ENCODE results near the gene SBF2. TPM values are rescaled to one million over a fixed set of nuclear protein-coding genes. Genes with fewer than 3 reads are reported as not detected.

The SBF2 gene
- total and polyA plus RNA-seq, 2 of the 13 experiments (the other 11 are each of a cell fraction or from before 2014, with no cell fraction given), result 24.0 to 45.8 TPM

DNA sequence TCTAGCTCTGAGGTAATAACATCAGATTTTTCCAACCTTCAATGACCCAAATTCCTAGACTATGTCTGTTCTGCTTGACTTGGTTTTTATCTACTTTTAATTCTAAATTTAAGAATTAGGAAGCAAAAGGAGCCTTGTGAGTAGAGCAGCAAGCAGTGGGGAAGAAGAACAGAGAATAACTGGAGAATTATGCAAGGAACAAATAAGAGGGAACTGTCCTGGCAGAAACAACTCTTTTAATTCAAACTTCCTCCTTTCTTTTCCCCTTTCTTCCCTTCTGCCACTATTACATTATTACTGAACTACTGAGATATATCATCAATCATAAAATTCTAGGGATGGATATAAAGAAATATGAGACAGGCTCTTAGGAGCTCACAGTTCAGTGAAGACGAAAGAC, 276.1 kb downstream of the SBF2 start (continued):
- TF ChIP-seq NR1H2 (CRISPR knock-in tag; IDR thresholded peaks at IDR 0.05; ENCODE audit: borderline replicate concordance, low read depth) (no peak), MAFK (conservative IDR thresholded peaks at IDR 0.05 in 1 of 2, IDR thresholded peaks at IDR 0.05 in 1 of 2; ENCODE audit: low read length in 2 of 2) (no peak)
- TF ChIP-seq, protein P1, sequence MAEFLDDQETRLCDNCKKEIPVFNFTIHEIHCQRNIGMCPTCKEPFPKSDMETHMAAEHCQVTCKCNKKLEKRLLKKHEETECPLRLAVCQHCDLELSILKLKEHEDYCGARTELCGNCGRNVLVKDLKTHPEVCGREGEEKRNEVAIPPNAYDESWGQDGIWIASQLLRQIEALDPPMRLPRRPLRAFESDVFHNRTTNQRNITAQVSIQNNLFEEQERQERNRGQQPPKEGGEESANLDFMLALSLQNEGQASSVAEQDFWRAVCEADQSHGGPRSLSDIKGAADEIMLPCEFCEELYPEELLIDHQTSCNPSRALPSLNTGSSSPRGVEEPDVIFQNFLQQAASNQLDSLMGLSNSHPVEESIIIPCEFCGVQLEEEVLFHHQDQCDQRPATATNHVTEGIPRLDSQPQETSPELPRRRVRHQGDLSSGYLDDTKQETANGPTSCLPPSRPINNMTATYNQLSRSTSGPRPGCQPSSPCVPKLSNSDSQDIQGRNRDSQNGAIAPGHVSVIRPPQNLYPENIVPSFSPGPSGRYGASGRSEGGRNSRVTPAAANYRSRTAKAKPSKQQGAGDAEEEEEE (CRISPR knock-in tag; IDR thresholded peaks at IDR 0.05; ENCODE audit: borderline replicate concordance), result no peak
- TF ChIP-seq, protein P2, sequence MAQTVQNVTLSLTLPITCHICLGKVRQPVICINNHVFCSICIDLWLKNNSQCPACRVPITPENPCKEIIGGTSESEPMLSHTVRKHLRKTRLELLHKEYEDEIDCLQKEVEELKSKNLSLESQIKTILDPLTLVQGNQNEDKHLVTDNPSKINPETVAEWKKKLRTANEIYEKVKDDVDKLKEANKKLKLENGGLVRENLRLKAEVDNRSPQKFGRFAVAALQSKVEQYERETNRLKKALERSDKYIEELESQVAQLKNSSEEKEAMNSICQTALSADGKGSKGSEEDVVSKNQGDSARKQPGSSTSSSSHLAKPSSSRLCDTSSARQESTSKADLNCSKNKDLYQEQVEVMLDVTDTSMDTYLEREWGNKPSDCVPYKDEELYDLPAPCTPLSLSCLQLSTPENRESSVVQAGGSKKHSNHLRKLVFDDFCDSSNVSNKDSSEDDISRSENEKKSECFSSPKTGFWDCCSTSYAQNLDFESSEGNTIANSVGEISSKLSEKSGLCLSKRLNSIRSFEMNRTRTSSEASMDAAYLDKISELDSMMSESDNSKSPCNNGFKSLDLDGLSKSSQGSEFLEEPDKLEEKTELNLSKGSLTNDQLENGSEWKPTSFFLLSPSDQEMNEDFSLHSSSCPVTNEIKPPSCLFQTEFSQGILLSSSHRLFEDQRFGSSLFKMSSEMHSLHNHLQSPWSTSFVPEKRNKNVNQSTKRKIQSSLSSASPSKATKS (CRISPR knock-in tag; IDR thresholded peaks at IDR 0.05), result no peak

DNA sequence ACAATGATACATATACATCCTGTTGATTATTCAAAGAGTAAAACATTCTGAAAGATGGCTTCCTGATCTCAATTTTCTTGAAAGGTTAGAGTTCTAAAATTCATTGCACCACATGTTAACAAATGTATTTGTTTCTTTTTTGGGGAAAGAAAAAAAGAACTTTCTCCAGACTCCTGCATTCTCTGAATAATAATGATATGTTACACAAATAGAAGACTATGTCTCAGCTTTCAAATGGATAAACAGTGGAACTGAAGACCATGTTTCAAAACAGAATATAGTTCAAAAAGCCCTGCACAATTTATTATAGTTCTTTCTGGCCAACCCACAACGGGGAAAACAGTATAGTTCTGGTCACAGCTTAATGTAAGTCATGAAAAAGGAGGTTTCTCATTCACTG, 277.0 kb downstream of the SBF2 start:
- no peaks in the 10 kb centered on the region for H3K79me2 ChIP-seq (ENCODE audit: insufficient read depth, low read length)
- DNase-seq (ENCODE audit: low spot score) (no peak), FAIRE-seq (no peak), ATAC-seq (no peak)
- H3K4me3 ChIP-seq (replicated peaks in 1 of 3; ENCODE audit: insufficient read depth in 1 of 3, low read depth in 2 of 3, low read length in 3 of 3), result no peak overlapping the region
- H3K27ac ChIP-seq (ENCODE audit: extremely low read length, insufficient read depth, low read length), result no peak overlapping the region
- in situ Hi-C loops (cut with HindIII; ENCODE audit: extremely low pct_ligation_motif_present, low pct_unique_long_range_greater_than_20kb) (no loop called here), intact Hi-C loops (cut with micrococcal nuclease; ENCODE audit: unreplicated experiment) (no loop called here)
- H3K27me3 ChIP-seq (ENCODE audit: control insufficient read depth in 1 of 2, insufficient read depth in 2 of 2, low read length in 2 of 2), result no peaks in the 10 kb centered on the region
- WGBS (ENCODE audit: low lambda C conversion rate), result 73% methylated on average over 1 of the region's 1 CpG
- H3K9ac ChIP-seq (ENCODE audit: insufficient read depth, low read depth, low read length), result no peak overlapping the region
- H3K4me1 ChIP-seq (ENCODE audit: insufficient read depth, low read length), result peaks cover 21% of the 10 kb centered on the region
- H3K36me3 ChIP-seq (replicated peaks in 1 of 2; ENCODE audit: control insufficient read depth in 1 of 2, insufficient read depth in 2 of 2, low read length in 2 of 2), result no peaks in the 10 kb centered on the region
- H2AFZ ChIP-seq (ENCODE audit: low read length), result no peak overlapping the region
- POLR2A ChIA-PET, result no interaction called here
- H3K4me2 ChIP-seq (ENCODE audit: low read depth, low read length), result no peak overlapping the region
- no peaks in the 10 kb centered on the region for H4K20me1 ChIP-seq (ENCODE audit: insufficient read depth, low read length)
- no TSS peak for BruUV-seq (replicated peaks)
- H3K9me3 ChIP-seq (ENCODE audit: low read length), result no peaks in the 10 kb centered on the region
- CTCF ChIA-PET (ENCODE audit: low intra/inter-chr PET ratio, low total read pairs), result no interaction called here
- TF ChIP-seq ZNF331 (CRISPR knock-in tag; IDR thresholded peaks at IDR 0.05), result no peak
- no peak for TF ChIP-seq ZNF558 (CRISPR knock-in tag; IDR thresholded peaks at IDR 0.05; ENCODE audit: borderline replicate concordance)
- no peak for TF ChIP-seq ZNF264 (CRISPR knock-in tag; IDR thresholded peaks at IDR 0.05)
- TF ChIP-seq JUN (CRISPR knock-in tag; IDR thresholded peaks at IDR 0.05), result no peak
- TF ChIP-seq NFE2L2 (IDR thresholded peaks at IDR 0.05; ENCODE audit: low read length), result no peak
- no peak for TF ChIP-seq PHB2 (IDR thresholded peaks at IDR 0.05; ENCODE audit: partially characterized antibody)
- no peak for TF ChIP-seq ZNF768 (CRISPR knock-in tag; IDR thresholded peaks at IDR 0.05)
- no peak for TF ChIP-seq HOXA5 (CRISPR knock-in tag; IDR thresholded peaks at IDR 0.05)
- no peak for TF ChIP-seq SMAD9 (CRISPR knock-in tag; IDR thresholded peaks at IDR 0.05)
- no peak for TF ChIP-seq ZNF646 (CRISPR knock-in tag; IDR thresholded peaks at IDR 0.05)
- no peak for TF ChIP-seq HOXD1 (CRISPR knock-in tag; IDR thresholded peaks at IDR 0.05)
